Cerebellar nuclear complex (tissue), 1 donor: Measurements from ENCODE around the gene ADAMTSL3.

ENCODE experiments used
- DNase-seq, 2 experiments: peaks; one replicate each; lab custom pipeline; 2025; lab: John Stamatoyannopoulos, UW

ADAMTSL3 gene

GRCh38 chr15:83818591-83818990 is 164.7 kb downstream of the ADAMTSL3 start:
- no peak for DNase-seq

- no peak for DNase-seq
Measured at GRCh38 chr15:83830381-83830780, 176.5 kb downstream of the ADAMTSL3 start.

- DNase-seq: no peak
Measured at GRCh38 chr15:83833569-83833968, 179.6 kb downstream of the ADAMTSL3 start.

GRCh38 chr15:83835479-83835878 is 181.6 kb downstream of the ADAMTSL3 start:
- DNase-seq: no peak

- no peak for DNase-seq
Measured at GRCh38 chr15:83837945-83838571, 184.1 kb downstream of the ADAMTSL3 start.

GRCh38 chr15:83838763-83839162 is 184.8 kb downstream of the ADAMTSL3 start:
- DNase-seq: no peak

- DNase-seq: no peak
Measured at GRCh38 chr15:83842281-83842680, 188.4 kb downstream of the ADAMTSL3 start.

GRCh38 chr15:83843471-83843871 is 189.5 kb downstream of the ADAMTSL3 start:
- DNase-seq: peak; percentile 80 to 96

- no peak for DNase-seq
Measured at GRCh38 chr15:83844742-83845141, 190.8 kb downstream of the ADAMTSL3 start.

- DNase-seq: no peak
Measured at GRCh38 chr15:83845230-83845629, 191.3 kb downstream of the ADAMTSL3 start.

GRCh38 chr15:83846847-83847246 is 192.9 kb downstream of the ADAMTSL3 start:
- no peak for DNase-seq

- no peak for DNase-seq
Measured at GRCh38 chr15:83848315-83849050, 194.6 kb downstream of the ADAMTSL3 start.

- DNase-seq: no peak
Measured at GRCh38 chr15:83850015-83850414, 196.1 kb downstream of the ADAMTSL3 start.

GRCh38 chr15:83850501-83851245 is 196.8 kb downstream of the ADAMTSL3 start:
- no peak for DNase-seq

- DNase-seq: no peak
Measured at GRCh38 chr15:83853232-83853631, 199.3 kb downstream of the ADAMTSL3 start.

GRCh38 chr15:83854321-83854720 is 200.4 kb downstream of the ADAMTSL3 start:
- no peak for DNase-seq

- DNase-seq: no peak
Measured at GRCh38 chr15:83854950-83855707, 201.2 kb downstream of the ADAMTSL3 start.

GRCh38 chr15:83855956-83856355 is 202.0 kb downstream of the ADAMTSL3 start:
- no peak for DNase-seq

GRCh38 chr15:83858820-83859505 is 205.0 kb downstream of the ADAMTSL3 start:
- no peak for DNase-seq

GRCh38 chr15:83866692-83867091 is 212.8 kb downstream of the ADAMTSL3 start:
- no peak for DNase-seq

- no peak for DNase-seq
Measured at GRCh38 chr15:83869341-83869740, 215.4 kb downstream of the ADAMTSL3 start.
